K562 (cell line): ENCODE measurements around the gene SPTBN4. TPM values are rescaled to one million over a fixed set of nuclear protein-coding genes. Genes with fewer than 3 reads are reported as not detected.

Experiments
- LEF1 ChIP-seq: fragments of 450-650 bp; IDR thresholded peaks from 2 replicates; pipeline ENCODE4 v1.6.1; 2016; ENCODE audit warnings: mild to moderate bottlenecking
- MCM3 ChIP-seq: fragments of 450-650 bp; IDR thresholded peaks from 2 replicates; pipeline ENCODE4 v1.6.1; 2016
- PATZ1 ChIP-seq: fragments of 250-450 bp; sonication (Bioruptor Pico); IDR thresholded peaks from 2 replicates; pipeline ENCODE4 v1.5.0; 2020; ENCODE audit warnings: mild to moderate bottlenecking, borderline replicate concordance
- PRDM10 ChIP-seq: fragments of 450-650 bp; IDR thresholded peaks from 2 replicates; pipeline ENCODE4 v1.6.1; 2018; ENCODE audit not compliant: partially characterized antibody
- STAT5B ChIP-seq: fragments of 250-450 bp; sonication (Bioruptor Pico); IDR thresholded peaks from 2 replicates; pipeline ENCODE4 v1.8.0; 2021; ENCODE audit warnings: mild to moderate bottlenecking, inconsistent platforms
- XRCC4 ChIP-seq: IDR thresholded peaks from one replicate; pipeline ENCODE4 v1.6.1; 2011; ENCODE audit not compliant: insufficient read depth, insufficient read length; ENCODE audit errors: extremely low read depth
- ZBTB40 ChIP-seq, 2 experiments: fragments of 450-650 bp in 1 of 2; sonication (generic) in 1 of 2; formaldehyde crosslinking in 1 of 2; IDR thresholded peaks; 2 replicates each; pipeline versions ENCODE4 v1.7.1 to v1.9.0; 2016 to 2022; ENCODE audit warnings: inconsistent platforms in 1 of 2, mild to moderate bottlenecking in 1 of 2, missing genetic modification reagents in 1 of 2
- ZNF431 ChIP-seq: sonication (generic); formaldehyde crosslinking; IDR thresholded peaks from 2 replicates; pipeline ENCODE4 v1.8.0; 2022; ENCODE audit warnings: mild to moderate bottlenecking, missing genetic modification reagents
- ZNF639 ChIP-seq, 2 experiments: fragments of 200-800 bp in 1 of 2; sonication (Bioruptor generic) in 1 of 2; sonication (generic) in 1 of 2; formaldehyde crosslinking in 1 of 2; IDR thresholded peaks in 1 of 2; conservative IDR thresholded peaks in 1 of 2; 2 replicates each; pipeline versions ENCODE4 v1.5.0 to v1.6.1; 2016 to 2020; ENCODE audit warnings: missing compliant biosample characterization in 1 of 2, missing genetic modification characterization in 1 of 2, missing genetic modification reagents in 1 of 2
- polyA plus RNA-seq, 8 experiments: library from polyadenylated mRNA; depleted of rRNA in 4 of 8; stranded (reverse) in 5 of 8; unstranded in 3 of 8; fragments of >200 nt; fragmentation: Nextera tagmentation in 2 of 8; fragmentation: Illumina TruSeq in 1 of 8; extraction: Ambion mirVana in 2 of 8; extraction: Trizol in 1 of 8; gene quantifications; 2 replicates each; pipeline versions ENCODE4 v1.2.1 to v1.2.3, GENCODE V29; 2011 to 2014; ENCODE audit warnings: inconsistent platforms in 1 of 8, missing spikeins in 1 of 8
- total RNA-seq, 7 experiments: library from RNA; depleted of rRNA in 6 of 7; stranded (reverse); fragments of >200 nt in 6 of 7; fragmentation: Illumina TruSeq in 2 of 7; extraction: Trizol in 2 of 7; gene quantifications; 2 replicates each; pipeline versions ENCODE4 v1.2.1 to v1.2.3, GENCODE V29; 2011 to 2021; ENCODE audit warnings: low replicate concordance in 1 of 7

The SPTBN4 gene
- total and polyA plus RNA-seq, 9 of the 15 experiments (the other 6 are each of a cell fraction or from before 2014, with no cell fraction given), result 0.01 to 1.5 (median 0.86) TPM

- TF ChIP-seq PRDM10 (peak; percentile 19), LEF1 (no peak), XRCC4 (no peak), MCM3 (no peak), STAT5B (no peak), ZNF431 (CRISPR knock-in tag) (no peak), ZNF639 (CRISPR knock-in tag; conservative IDR thresholded peaks at IDR 0.05 in 1 of 2, IDR thresholded peaks at IDR 0.05 in 1 of 2) (0 out of 4 replicates have a peak, but pooled peaks of 1 of the 2 experiments have one; percentile 20), ZBTB40 (IDR thresholded peaks at IDR 0.05) (no peak), ZBTB40 (CRISPR knock-in tag; IDR thresholded peaks at IDR 0.05) (no peak), PATZ1 (no peak)
These were observed 138.6 kb downstream of the SPTBN4 start (continued) for GRCh38 chr19:40605216-40605971.
